ENCODE data around the gene NEDD9.

NEDD9 gene, protein sequence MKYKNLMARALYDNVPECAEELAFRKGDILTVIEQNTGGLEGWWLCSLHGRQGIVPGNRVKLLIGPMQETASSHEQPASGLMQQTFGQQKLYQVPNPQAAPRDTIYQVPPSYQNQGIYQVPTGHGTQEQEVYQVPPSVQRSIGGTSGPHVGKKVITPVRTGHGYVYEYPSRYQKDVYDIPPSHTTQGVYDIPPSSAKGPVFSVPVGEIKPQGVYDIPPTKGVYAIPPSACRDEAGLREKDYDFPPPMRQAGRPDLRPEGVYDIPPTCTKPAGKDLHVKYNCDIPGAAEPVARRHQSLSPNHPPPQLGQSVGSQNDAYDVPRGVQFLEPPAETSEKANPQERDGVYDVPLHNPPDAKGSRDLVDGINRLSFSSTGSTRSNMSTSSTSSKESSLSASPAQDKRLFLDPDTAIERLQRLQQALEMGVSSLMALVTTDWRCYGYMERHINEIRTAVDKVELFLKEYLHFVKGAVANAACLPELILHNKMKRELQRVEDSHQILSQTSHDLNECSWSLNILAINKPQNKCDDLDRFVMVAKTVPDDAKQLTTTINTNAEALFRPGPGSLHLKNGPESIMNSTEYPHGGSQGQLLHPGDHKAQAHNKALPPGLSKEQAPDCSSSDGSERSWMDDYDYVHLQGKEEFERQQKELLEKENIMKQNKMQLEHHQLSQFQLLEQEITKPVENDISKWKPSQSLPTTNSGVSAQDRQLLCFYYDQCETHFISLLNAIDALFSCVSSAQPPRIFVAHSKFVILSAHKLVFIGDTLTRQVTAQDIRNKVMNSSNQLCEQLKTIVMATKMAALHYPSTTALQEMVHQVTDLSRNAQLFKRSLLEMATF

DNA sequence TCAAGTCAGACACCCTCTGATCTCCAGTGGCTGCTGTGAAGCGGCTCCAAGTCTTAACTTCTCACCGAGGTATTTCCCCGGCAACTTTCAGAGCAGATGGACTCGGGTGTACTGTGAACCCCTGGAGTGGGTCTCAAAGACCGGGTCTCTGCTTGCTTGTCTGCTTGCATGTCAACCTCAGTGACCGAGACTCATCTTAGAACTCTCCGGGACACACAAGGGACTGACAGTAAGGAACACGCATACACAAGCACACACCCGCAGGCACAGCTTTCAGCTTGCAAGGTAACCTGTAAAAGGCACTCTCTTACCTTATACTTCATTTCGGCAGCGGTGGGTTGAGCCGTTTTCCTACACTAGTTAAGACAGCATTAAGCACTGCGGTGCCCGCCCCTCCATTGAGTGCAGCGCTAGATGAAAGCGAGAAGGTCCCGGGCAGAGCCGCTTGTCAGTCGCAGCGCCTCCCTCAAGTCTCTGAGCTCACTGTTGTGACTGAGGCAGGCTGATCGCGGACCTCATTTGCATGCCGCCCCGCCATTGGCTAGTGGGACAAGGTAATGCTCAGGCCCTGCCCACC lies at the start of gene NEDD9:
Gene NEDD9, minus strand, starts transcription at position 476 of the 577 bp plus-strand sequence. Its CDS starts 153 bp downstream, at position 323.
- peak; percentile 97 for DNase-seq

DNA sequence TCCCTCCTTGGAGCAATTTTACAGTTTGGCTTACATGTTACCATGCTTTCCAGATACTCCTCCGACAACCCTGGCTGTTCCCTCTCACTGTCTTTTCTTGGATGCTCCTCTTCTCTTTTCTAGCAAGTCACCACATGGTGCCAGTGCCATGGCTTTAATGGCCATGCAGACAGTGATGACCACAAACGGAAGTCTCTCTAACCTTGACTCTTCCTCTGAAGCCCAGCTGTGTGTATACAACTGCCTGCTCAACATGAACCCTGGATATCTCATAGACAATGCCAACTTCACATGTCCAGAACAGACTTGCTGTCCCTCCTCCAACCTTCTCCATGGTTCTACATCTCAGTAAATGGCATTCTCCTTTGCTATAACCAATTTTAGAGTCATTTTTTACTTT lies 49.8 kb upstream of the NEDD9 start:
- DNase-seq: no peak

DNA sequence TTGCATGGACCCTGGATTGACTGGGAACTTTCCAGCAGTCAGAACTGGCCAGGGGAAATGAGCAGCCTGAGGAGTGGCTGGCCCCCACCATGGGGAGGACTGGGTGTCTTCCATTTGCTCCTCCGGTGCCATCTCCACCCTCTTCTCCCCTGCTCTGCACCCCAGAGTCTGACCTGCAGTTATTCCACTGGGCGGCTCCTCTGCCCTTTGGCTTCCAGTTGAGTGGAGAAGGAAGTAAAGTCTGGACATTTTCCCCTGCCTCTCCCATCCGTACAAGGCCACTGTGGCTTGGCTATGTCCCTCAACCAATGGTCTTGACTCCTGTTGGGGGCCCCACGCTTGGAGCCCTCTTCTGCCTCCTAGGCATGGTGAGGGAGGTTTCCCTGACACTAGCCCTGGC lies 47.9 kb upstream of the NEDD9 start:
- no peak for DNase-seq

DNA sequence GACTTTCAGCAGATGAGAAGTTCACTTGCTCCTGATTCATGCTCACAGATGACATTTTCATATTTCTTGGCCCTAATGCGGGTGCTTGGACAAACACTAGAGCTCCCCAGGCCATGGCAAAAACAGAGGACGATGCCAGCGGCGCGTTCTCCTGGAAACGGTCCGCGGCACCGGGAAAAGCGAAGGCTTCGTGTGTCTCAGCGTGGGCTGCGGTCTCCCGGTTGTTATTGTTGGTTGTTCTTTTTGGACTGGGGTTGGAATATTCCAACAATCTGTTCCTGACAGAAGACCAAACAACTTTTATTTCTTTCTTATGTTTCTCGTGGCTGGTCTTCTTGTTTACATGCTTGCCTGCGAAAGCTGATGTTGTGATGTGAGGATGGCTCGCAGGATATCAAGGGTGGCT lies 46.8 kb upstream of the NEDD9 start:
- DNase-seq: no peak

DNA sequence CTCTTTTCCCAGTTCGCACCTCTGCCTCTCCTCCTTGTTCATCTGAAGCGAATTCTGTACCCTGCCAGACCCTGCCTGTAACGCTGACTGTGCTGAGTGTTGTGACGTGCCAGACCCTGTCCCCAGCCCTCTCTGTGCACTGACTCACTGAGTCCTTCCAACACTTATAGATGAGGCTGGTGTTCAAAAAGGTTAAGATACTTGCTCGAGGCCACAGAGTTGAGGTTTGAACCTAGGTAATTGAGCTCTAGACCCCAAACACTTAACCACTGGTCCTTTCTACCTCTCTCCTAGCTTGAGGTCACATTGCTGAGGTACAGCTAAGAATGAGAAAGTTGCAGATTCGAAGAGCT lies 45.7 kb upstream of the NEDD9 start:
- DNase-seq: no peak

DNA sequence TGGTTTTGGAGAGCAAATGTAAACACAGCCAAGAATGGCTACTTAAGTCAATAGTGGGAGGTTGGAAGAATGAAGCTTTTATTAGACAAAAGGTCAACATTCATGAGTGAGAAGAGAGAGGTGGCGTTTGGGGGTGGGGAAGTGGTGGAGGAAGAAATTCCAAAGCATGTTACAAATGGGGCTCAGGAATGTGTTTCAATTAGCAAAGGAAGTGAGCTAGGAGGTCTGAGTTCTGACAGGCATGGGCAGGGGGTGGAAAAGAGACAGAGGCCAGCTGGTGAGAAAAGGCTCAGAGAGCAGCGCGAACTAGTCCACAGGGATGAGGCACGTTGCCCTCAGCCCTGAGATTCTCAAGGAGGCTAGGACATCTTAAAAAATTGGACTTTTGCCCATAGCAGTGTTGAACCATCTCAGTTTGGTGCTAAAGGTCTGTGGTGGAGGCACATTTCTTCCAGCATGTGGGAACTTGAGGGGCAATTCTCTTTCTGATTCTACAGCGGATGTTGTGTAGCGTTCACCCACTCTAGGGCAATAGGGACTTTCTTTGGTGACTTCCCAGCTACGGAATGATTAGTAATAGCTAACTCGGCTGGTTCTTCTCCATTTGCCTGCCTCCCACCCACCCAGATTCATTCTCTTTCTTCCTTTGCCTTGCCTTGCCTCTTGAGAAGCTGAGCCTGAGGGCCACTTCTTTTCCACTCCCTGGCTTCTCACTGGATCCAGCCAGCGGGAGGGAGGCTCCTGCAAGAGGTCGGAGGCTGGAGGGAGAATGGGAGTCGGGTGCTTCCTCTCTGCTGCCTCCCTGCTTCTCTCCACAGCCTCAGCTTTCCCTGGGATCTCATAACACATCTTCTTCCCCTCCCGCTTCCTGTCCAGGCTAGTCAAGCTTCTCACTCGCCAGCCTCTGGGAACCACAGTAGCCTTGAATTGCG lies 45.1 kb upstream of the NEDD9 start:
- DNase-seq: peak; percentile 93

DNA sequence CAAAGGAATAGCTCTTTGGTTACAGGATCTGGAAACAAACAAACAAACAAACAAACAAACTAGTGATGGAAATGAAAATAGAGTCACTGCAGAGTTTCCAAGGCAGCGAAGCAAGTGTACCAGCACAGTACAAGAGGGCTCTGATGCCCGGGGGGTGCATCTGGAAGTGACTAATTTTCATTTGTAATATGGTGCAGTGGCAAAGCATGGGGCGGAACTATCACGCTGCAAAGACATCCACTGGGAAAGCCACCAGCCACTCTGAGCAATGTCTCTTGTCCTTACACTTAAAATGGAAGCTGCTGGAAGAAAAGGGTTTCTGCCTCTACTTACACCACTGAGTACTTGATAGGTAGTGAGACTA lies 44.4 kb upstream of the NEDD9 start:
- no peak for DNase-seq

DNA sequence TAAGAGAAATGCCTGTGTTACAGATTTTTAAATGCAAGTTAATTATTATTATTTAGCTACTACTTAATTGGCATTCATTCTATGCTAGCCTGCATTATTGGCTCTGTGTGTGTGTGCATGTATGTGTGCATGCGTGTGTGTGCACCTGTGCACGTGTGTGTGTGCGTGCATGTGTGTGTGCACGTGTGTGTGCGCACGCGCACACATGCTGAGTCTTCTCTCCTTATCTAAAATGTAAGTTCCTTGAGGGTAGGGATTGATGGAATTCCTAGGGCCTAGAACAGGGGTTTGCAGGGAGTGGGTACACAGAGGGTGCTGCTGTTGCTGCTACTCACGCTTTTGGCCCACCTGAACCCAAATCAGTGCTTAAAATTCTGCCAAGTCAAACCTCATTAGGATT lies 43.8 kb upstream of the NEDD9 start:
- no peak for DNase-seq

DNA sequence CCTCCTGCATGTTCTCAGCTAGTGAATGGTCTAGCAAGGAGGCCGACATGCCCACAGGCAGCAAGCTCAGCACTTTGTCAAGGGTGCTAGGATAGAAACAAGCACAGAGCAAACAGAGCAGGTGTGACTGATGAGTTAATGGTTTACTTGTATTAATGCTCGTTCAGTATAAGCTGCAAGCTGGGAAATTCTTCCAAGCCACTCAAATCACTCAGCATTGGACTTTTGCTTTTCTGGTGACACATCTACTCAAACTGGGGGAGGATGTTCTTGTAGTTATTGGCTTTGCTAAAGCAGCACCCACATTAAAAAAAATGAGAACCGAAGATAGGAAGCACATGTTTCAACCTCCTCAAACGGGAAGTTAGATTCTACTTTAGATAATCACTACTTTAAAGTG lies 43.1 kb upstream of the NEDD9 start:
- DNase-seq: no peak

DNA sequence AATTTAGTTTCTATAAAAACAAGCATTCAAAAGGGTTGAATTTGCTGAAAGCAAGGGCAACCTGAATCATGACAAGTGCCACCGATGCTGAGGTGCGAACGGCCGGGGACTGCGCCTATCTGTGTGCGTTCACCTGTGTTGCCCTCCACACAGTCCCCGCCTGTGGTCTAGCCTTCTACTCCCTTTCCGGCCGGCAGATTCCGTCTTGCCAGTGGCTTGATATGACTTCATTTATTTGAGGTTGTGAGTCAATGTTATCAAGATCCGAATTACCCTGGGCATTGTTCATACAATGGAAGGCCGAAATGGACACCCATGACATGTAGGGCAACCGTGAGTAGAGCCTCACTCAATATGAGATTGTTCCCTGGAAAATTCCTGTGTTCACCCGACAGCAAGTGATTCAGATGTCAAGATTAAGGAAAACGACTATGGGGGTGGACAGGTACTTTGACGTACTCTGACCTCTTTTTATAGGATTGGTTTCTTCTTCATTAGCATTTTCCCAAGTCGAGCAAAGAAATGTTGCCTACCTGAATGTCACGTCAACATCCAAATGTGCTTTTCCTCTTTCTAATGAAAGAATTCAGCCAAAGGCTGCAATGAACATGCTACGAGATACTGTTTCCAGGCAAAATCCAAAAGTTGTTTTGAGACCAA lies 41.1 kb upstream of the NEDD9 start:
- no peak for DNase-seq

DNA sequence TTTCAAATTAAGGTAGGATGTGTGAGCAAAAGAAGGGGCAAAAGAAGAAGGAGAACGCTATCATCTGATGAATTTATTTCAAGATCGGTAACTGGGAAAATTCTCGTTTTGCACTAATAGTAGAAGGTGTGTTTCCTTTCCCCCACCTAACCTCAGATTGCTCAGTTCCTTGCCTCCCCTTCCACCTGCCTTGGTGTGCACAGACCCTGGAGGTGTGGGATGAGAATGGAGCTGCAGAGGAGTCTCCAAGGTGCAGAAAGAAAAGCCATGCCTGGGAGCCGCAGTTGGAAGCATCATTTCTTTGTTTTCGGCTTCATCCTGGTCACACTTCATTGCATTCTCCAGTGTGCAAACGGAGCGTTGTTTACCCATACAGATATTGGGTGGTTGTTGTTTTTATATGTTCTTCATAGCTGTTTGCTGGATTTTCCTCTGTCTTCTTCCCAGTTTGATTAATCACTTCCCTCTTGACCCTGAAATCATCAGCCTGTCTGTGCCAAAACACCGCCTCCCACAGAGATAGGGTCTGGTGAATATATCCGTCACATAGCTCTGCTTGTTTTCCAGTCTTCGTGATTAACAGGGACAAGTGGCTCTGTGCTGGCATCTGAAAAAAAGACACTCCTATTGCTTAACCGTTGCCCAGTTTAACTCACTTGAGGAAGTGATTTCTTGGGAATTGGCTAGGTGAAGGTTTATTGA lies 40.2 kb upstream of the NEDD9 start:
- no peak for DNase-seq

DNA sequence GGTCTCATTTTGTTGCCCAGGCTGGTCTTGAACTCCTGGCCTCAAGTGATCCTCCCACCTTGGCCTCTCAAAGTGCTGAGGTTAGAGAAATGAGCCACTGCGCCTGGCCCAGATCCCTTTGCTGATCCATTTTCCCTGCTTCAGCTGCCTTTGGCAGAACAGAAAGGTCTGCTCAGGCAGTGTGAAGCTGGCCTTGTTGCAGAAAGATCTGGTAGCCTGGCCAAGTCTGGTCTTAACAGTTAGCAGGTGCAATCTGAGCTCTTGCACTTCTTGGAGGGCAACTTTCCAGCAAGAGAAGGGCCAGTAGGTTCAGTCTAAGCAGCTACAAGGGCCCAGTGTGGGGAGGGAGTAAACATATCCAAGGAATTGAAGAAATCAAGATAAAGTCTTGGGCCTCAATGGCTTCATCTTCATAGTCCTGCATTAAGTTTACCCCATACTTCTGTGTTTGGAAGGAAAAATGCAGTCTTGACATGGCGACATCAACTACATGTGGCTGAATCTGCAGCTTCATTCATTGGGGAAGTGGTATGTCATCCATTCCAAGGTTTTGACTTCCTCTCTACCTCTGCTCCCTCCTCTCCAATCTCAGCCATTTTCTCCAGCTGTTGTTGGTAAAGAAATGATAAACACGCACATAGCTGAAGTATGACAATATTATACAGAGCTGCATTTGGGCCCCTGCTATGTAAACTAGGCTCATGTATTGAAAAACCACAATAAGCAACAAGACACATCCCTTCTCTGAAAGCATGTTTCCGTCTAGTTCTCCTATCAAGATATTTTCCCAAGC lies 39.0 kb upstream of the NEDD9 start:
- DNase-seq: peak; percentile 72

DNA sequence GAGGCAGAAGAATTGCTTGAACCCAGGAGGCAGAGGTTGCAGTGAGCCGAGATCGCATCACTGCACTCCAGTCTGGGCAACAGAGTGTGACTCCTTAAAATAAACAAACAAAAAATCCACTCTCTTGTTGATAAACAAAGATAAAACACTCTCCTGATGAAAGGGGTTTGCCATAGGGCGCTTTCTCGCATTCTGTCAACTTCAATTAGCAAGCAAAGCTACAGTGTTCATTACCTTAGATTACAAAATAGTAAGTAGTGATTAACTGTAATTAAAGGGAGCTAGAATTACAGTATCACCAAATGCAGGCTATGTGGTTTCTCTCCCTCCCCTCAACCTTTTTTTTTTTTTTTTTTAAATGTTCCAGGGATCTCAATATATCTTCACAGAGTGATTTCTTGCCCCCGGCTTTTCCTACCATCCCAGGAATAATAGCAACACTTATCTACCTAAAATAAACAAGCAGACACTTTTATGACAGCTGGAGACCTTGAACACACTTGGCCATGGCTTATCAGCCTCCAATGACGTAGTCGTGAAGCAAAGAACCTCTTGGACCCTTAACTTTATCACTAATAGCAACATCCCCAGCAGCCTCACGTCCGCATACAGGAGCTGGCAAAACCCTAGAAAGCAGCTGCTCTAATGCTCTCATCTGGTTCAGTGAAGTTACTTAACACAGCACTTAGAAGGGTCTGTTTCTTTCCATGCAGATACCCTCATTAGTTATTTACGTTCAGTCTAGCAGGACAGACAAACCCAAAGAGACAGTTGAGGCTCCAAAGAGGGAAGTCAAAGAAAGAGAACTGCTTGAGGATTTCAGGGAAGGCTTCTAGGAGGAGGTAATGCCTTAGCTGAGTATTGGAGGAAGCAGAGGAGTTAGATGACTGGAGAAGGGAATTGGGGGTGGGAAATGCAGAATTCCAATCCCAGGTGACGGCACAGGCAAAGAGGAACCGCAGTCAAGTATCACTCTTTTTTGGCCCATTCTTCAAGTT lies 37.9 kb upstream of the NEDD9 start:
- no peak for DNase-seq

DNA sequence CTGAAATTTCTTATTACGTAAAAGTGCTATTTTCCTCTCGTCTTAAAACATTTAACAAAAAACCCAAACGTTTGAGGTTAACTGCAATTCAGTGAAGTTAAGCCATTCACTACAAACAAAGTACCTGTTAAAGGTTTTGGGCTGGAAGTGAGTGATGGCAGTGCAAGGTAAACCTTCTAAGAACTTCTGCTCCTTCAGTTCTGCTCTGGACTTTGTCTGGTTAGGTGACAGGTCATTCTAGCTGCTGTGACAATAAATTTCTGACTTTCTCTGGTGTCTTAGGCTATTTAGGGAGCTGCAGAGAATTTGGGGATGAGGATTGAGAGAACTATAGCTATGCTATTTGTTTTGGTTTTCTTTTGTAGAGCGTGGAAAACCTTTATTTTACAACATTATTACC lies 36.5 kb upstream of the NEDD9 start:
- DNase-seq: no peak

DNA sequence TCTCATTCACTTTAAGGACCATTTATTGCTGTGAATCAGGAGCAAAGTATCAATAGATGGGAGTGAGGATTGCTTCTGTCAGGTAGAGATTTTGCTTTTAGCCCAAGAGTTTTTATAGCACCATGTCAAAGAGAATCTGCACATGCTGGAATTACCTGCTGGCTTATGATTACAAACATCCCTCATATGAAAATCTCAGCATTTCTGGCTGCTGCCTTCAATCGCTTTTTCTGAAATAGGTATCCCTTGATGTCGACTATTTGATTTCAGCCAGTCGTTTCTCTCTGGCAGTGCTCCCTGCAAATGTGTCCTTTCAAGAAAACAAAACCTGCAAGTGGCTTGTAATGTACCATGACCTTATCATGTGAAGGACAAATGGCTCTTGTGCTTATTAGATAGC lies 34.5 kb upstream of the NEDD9 start:
- DNase-seq: no peak

DNA sequence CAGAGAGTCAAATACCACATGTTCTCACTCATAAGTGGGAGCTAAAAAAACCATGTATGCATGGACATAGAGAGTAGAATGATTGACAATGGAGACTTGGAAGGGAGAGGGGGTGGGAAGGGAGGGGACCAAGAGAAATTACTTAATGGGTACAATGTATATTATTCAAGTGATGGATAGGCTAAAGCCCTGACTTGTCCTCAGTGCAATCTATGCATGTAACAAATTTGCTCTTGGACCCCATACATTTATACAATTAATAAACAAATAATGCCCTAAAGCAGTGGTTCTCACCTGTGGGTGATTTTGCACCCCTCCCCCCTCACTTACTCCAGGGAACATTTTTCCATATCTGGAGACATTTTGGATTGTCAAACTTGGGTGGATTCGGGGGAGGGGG lies 33.5 kb upstream of the NEDD9 start:
- no peak for DNase-seq

DNA sequence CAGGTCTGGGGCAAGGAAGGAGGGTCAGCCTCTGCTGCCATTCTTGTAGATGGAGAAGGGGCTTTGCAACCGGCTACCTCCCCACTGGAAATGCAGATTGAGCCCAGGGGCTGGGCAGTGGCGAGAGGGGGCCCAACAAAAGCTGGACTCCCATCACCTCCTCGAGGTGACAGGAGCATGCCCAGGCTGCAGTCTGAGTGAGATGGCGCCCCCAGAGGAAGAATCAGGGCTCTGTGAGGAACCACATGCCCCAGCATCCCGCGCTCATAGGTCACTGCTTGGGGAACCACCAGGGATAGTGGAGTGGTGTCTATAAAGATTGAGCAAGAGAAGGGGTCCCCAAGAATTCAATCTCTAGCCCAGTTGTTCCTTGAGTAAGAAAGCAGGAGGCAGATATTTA lies 31.6 kb upstream of the NEDD9 start:
- DNase-seq: no peak

DNA sequence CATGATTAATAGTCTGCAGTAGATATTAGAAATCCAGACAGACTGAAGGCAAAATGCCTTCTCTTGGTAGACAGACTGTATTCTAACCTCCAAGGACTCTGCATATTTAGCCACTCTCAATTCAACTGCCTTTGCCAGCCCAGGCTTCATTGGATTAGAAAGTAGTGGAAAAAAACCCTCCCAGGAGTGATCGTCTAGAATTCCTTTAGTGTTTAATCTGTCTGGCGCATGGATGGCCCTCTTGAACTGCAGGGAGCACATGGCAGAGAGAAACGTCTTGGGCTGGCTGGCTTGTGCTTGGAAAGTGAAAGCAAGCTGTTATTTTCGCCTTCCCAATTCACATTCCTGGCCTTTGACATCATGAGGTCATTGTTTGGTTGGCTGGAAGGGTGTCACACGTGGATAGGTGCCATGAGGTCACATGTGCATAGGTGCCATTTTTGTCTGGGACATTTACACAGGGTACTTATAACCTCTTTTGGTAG lies 30.9 kb upstream of the NEDD9 start:
- DNase-seq: peak; percentile 78

DNA sequence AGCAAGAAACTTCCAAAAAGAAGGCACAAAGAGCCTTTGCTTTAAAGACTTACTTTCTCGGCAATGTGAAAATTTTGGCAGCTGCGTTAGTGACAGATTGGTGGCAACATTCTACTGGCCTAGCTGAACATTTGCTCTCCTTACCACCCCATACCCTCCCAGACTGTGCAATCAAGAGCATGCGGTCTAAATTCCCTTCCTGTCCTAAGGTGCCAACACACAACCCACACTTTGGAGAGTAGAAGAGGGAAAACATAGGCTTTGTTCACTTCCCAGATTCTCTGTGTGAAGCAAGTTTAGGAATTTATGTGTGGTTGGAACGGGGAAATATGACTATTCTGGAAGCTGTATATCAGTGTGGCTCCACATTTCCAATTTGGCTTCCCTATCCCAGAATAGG lies 29.8 kb upstream of the NEDD9 start:
- DNase-seq: no peak
